Measurements from ENCODE around the gene NPPA.

Gene NPPA

DNA sequence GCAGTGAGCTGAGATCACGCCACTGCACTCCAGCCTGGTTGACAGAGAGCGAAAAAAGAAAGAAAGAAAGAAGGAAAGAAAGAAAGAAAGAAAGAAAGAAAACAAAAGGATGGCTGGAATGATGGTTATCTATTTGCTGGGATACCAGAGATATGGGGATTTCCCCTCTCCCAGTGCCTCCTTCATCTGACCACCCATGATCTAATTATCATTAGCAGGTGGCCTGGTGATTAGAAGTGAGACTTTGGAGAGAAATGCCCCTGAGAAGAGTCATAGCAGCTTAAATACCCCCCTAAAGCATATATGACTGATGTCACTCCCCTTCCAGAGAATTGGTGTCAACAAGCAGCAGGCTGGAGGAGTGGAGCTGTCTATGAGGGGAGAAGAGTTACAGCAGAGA is 12.5 kb upstream of the NPPA start:
- no peaks in the 10 kb centered on the region for H3K9me3 Mint-ChIP-seq
- H3K27me3 Mint-ChIP-seq (ENCODE audit: low read depth) = peaks cover 56% of the 10 kb centered on the region
- H3K36me3 Mint-ChIP-seq (ENCODE audit: low read depth) = no peaks in the 10 kb centered on the region
- peaks cover 1% of the 10 kb centered on the region for H3K4me1 Mint-ChIP-seq (ENCODE audit: low read depth)
- no peak overlapping the region for H3K27ac Mint-ChIP-seq
- H3K4me3 Mint-ChIP-seq = no peak overlapping the region

DNA sequence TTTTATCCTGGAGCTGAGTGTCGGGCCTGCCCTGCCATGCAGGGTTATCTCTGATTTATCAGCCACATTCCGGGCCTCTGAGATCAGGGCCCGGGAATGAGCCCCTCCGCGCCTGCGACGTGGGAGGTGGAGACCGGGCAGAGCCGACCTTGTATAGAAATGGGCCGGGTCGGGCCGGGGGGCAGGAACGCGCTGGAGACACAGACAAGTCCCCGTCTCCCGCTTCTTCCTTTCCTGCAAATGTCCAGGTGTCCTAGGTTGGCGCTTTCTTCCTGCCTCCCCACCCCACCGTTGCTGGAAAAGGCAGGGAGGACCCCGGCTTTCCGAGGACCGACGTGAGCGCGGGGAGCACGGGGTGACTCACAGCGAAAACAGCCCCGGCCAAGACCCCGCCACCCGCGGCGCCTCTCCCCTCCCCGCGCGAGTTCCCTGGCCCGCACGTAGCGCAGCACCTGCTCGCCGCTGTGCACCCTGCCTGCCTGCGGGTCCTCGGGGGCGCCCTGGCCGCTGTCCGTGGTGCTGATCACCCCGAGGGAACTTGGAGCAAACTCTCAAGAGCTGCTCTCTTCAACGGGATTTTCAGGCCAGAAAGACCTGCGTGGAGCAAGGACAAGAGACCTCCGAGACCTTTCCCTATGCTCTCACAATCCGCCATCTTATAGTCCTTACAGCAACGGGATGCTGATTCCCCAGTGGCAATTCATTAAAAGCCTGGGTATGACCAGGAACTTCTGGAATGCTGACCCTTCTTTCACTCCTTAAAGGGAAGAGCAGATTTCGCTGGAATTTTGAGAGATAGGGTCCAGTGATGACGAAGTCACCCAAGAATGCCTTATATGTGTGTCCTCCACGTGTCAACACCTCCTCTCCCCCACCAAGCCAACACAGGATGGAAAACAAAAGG is 11.6 kb upstream of the NPPA start:
- no peak overlapping the region for H3K4me3 Mint-ChIP-seq
- peaks cover 56% of the 10 kb centered on the region for H3K27me3 Mint-ChIP-seq (ENCODE audit: low read depth)

DNA sequence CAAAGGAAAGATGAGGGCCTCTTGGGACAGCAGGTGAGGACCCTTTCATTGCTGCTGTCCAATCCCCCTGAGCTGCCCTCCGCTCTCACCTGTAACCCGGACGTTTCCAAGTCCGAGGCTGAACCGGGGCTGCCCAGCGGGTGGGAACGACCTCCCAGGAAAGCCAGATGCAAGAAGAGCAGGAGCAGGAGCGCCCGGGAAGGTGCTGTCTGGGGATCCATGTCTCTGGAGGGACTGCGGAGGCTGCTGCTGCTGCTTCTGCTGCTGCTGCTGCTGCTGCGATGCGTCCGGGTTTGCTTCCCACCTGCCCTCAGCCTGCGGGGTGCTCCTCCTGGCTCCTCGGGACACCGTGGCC is 11.0 kb upstream of the NPPA start, which contains the start of gene NPPB:
TSS of gene NPPB (minus strand) at position 333 of the 355 bp plus-strand sequence. CDS start at position 221, 112 bp downstream.
- H3K4me3 Mint-ChIP-seq = no peak within 1 kb of the TSS
- no peak within 1 kb of the TSS for H3K27ac Mint-ChIP-seq
- peaks cover 1% of the 10 kb centered on the region for H3K4me1 Mint-ChIP-seq (ENCODE audit: low read depth)
- peaks cover 56% of the 10 kb centered on the region for H3K27me3 Mint-ChIP-seq (ENCODE audit: low read depth)
- no peaks in the 10 kb centered on the region for H3K9me3 Mint-ChIP-seq
- H3K36me3 Mint-ChIP-seq (ENCODE audit: low read depth) = no peaks in the 10 kb centered on the region

More for the DNA sequence above, 11.6 kb upstream of the NPPA start:
- Mint-ChIP-seq H3K27ac (no peak overlapping the region), H3K9me3 (no peaks in the 10 kb centered on the region), H3K4me1 (ENCODE audit: low read depth) (peaks cover 1% of the 10 kb centered on the region), H3K36me3 (ENCODE audit: low read depth) (no peaks in the 10 kb centered on the region)

GRCh38 chr1:11858158-11858557 is 10.6 kb upstream of the NPPA start:
- no peaks in the 10 kb centered on the region for H3K9me3 Mint-ChIP-seq
- H3K36me3 Mint-ChIP-seq (ENCODE audit: low read depth) = no peaks in the 10 kb centered on the region
- peaks cover 1% of the 10 kb centered on the region for H3K4me1 Mint-ChIP-seq (ENCODE audit: low read depth)
- H3K27me3 Mint-ChIP-seq (ENCODE audit: low read depth) = peaks cover 56% of the 10 kb centered on the region
- no peak overlapping the region for H3K4me3 Mint-ChIP-seq
- H3K27ac Mint-ChIP-seq = no peak overlapping the region

GRCh38 chr1:11857164-11857851 is 9.7 kb upstream of the NPPA start:
- Mint-ChIP-seq H3K27ac (no peak overlapping the region), H3K36me3 (ENCODE audit: low read depth) (no peaks in the 10 kb centered on the region), H3K4me1 (ENCODE audit: low read depth) (peaks cover 1% of the 10 kb centered on the region), H3K4me3 (no peak overlapping the region), H3K9me3 (no peaks in the 10 kb centered on the region), H3K27me3 (ENCODE audit: low read depth) (peaks cover 57% of the 10 kb centered on the region)

DNA sequence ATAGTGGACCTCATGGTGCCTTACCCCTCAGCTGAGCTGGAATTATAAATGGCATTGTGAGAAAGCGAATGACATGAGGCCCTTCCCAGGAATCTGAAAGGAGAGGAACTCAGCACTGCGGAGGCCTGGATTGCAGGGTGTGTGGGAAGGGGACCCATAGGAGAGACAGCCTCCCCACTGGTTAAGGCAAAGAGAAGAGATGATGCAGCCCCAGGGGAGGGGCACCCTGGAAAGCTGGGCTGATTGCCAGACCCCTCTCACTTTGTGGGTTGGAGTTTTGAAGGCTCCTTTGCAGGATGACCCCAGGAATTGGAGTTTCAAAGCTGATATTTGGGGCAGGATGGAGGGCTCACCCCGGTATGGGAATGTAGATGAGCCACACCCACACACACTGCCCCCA is 9.1 kb upstream of the NPPA start:
- H3K9me3 Mint-ChIP-seq = no peaks in the 10 kb centered on the region
- H3K4me3 Mint-ChIP-seq = no peak overlapping the region
- no peak overlapping the region for H3K27ac Mint-ChIP-seq
- peaks cover 1% of the 10 kb centered on the region for H3K4me1 Mint-ChIP-seq (ENCODE audit: low read depth)
- H3K27me3 Mint-ChIP-seq (ENCODE audit: low read depth) = peaks cover 56% of the 10 kb centered on the region
- no peaks in the 10 kb centered on the region for H3K36me3 Mint-ChIP-seq (ENCODE audit: low read depth)

GRCh38 chr1:11855430-11855829 is 7.8 kb upstream of the NPPA start:
- H3K9me3 Mint-ChIP-seq = no peaks in the 10 kb centered on the region
- peaks cover 1% of the 10 kb centered on the region for H3K4me1 Mint-ChIP-seq (ENCODE audit: low read depth)
- peaks cover 52% of the 10 kb centered on the region for H3K27me3 Mint-ChIP-seq (ENCODE audit: low read depth)
- H3K36me3 Mint-ChIP-seq (ENCODE audit: low read depth) = no peaks in the 10 kb centered on the region
- no peak overlapping the region for H3K27ac Mint-ChIP-seq
- H3K4me3 Mint-ChIP-seq = no peak overlapping the region

DNA sequence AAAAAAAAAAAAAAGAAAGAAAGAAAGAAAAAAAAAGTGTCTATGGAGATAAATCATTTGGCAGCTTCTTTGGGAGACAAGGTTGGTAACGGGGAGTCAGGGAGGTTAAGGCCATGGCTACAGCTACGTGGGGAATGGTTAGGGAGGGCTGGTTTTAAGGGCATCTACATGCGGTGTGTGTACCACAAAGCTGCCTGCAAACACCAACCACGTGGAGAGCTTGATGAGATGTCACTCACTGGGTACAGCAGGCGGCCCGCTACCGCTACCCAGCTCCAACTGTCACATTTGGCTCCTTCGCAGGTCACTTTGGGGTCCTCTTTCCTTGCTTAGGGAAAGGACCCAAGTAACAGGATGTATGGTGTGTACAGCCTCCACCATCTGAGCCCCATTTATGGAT is 6.9 kb upstream of the NPPA start:
- H3K4me3 Mint-ChIP-seq = no peak overlapping the region
- H3K27me3 Mint-ChIP-seq (ENCODE audit: low read depth) = peaks cover 43% of the 10 kb centered on the region
- H3K4me1 Mint-ChIP-seq (ENCODE audit: low read depth) = peaks cover 1% of the 10 kb centered on the region
- no peak overlapping the region for H3K27ac Mint-ChIP-seq
- H3K36me3 Mint-ChIP-seq (ENCODE audit: low read depth) = no peaks in the 10 kb centered on the region
- no peaks in the 10 kb centered on the region for H3K9me3 Mint-ChIP-seq

DNA sequence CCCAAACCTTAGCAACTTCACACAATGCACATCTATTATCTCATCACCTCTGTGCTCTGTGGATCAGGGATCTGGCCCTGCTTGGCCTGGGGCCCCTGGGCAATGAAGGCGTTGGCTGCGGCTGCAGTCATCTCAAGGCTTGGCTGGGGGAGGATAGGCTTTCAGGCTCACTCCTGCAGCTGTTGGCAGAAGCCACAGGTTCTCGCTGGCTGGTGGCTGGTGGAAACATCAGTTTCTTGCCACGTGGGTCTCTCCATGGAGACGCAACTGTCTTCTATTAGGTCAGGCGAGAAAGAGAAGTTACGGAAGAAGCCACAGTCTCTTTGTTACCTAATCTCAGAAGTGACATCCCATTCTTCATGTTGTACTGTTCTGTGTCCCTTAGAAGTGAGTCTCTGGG is 3.6 kb upstream of the NPPA start:
- no peaks in the 10 kb centered on the region for H3K36me3 Mint-ChIP-seq (ENCODE audit: low read depth)
- no peaks in the 10 kb centered on the region for H3K4me1 Mint-ChIP-seq (ENCODE audit: low read depth)
- H3K27me3 Mint-ChIP-seq (ENCODE audit: low read depth) = peaks cover 16% of the 10 kb centered on the region
- no peak overlapping the region for H3K4me3 Mint-ChIP-seq
- H3K9me3 Mint-ChIP-seq = no peaks in the 10 kb centered on the region
- H3K27ac Mint-ChIP-seq = no peak overlapping the region

- Mint-ChIP-seq H3K36me3 (ENCODE audit: low read depth) (peaks cover 5% of the 10 kb centered on the region), H3K27ac (no peak overlapping the region), H3K27me3 (ENCODE audit: low read depth) (peaks cover 16% of the 10 kb centered on the region), H3K4me1 (ENCODE audit: low read depth) (no peaks in the 10 kb centered on the region), H3K4me3 (no peak overlapping the region), H3K9me3 (no peaks in the 10 kb centered on the region)
Measured at GRCh38 chr1:11850156-11850555, 2.6 kb upstream of the NPPA start.

- peaks cover 12% of the 10 kb centered on the region for H3K27me3 Mint-ChIP-seq (ENCODE audit: low read depth)
- H3K27ac Mint-ChIP-seq = no peak overlapping the region
Measured at GRCh38 chr1:11848373-11848700, 754 bp upstream of the NPPA start.

DNA sequence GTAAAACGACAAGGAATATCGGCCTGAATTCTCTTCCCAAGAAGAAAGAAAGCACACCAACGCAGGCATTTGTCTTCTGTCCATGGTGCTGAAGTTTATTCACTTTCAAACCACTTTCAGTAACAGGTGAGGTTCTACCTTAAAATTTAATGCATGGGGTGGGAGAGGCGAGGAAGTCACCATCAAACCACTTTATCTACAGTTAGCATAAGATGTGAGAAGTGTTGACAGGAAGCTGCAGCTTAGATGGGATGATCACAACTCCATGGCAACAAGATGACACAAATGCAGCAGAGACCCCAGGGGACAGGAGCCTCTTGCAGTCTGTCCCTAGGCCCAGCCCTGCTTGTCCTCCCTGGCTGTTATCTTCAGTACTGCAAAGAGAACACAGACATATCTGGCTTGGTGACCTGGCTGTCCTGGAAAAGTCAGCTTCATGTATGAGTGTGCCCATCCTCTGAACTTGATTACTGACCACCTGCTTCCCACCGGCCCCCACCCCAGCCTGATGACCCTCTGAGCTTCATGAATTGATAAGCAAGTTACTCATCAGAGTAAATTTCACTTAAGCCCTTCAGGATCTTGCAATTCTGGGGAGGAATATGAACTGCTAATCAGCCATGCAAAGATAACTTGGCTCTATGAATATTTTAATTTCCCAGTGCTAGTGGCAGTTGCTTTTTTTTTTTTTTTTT is 1.8 kb downstream of the NPPA start:
- Mint-ChIP-seq H3K9me3 (no peaks in the 10 kb centered on the region), H3K4me3 (no peak overlapping the region), H3K27ac (no peak overlapping the region), H3K36me3 (ENCODE audit: low read depth) (peaks cover 17% of the 10 kb centered on the region), H3K4me1 (ENCODE audit: low read depth) (no peaks in the 10 kb centered on the region), H3K27me3 (ENCODE audit: low read depth) (no peaks in the 10 kb centered on the region)

More at GRCh38 chr1:11848373-11848700, 754 bp upstream of the NPPA start:
- Mint-ChIP-seq H3K9me3 (no peaks in the 10 kb centered on the region), H3K4me3 (no peak overlapping the region), H3K36me3 (ENCODE audit: low read depth) (peaks cover 9% of the 10 kb centered on the region), H3K4me1 (ENCODE audit: low read depth) (no peaks in the 10 kb centered on the region)

DNA sequence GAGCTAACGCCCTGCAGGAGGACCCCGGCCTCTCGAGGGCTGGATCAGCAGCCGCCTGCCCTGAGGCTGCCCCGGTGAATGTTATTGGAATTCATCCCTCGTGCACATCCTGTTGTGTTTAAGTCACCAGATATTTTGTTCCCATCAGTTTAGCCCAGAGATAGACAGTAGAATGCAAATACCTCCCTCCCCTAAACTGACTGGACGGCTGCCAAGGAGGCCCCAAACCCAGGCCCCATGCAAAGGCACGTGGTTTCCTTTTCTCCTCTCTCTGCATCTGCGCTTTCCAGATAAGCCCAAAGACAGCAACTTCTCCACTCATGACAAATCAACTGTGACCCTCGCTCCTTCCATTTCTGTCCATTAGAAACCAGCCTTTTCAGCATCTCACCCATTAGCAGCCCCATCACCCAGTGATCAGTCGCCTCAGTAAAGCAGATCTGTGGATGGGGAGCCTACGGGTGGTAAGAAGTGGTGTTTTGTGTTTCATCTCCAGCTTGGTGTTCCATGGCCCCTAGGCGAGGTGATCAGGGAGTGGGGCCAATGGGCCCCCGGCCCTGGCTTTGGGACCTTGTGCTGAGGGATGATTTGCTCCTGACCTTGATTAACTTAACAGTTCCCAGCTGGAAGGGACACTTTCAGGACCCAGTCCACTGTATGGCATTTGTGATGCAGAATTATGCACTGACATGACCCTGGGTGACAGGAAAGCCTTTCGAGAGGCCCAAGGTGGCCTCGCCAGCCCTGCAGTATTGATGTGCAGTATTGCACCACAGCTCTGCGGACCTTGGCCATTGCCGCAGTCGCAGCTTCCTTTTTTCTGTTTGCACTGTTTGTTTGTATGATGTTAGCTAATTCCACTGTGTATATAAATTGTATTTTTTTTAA is 5.2 kb downstream of the NPPA start:
- Mint-ChIP-seq H3K27ac (no peak overlapping the region), H3K36me3 (ENCODE audit: low read depth) (peaks cover 23% of the 10 kb centered on the region), H3K27me3 (ENCODE audit: low read depth) (no peaks in the 10 kb centered on the region), H3K9me3 (no peaks in the 10 kb centered on the region), H3K4me3 (no peak overlapping the region), H3K4me1 (ENCODE audit: low read depth) (no peaks in the 10 kb centered on the region)

Measured in T-helper 1 cell treated with Interleukin-12 subunit alpha and Interleukin-12 subunit beta and Interleukin-4 antibody, amounts not matched to agents 30 μg/mL and 1 μg/mL, for 36 hours (primary cell).